ENCODE results near the gene ADAMTS12.
"Not testable (repeated sequence)": the region's sequence is repeated elsewhere in the genome, so short reads cannot be mapped to it uniquely, and the experiment has no call there.

Gene ADAMTS12

DNA sequence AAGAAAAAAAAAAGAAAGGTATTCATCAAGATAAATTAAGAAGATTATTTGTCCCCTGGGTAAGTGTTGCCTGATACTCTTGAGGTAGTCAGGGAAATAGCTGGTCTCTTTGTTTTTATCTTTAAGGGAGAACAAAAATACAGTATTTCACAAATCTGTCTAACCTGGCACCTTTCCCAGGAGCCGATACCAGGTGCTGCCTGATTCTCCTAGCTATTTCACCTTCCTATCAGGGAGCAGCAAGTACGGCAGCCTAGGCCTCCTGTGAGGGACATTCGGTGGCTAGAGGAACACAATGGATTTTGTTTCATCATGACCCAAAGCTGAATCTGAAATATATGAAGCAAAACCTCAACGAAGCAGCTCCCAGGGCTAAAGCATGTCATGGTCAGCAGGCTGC is 365.0 kb downstream of the ADAMTS12 start:
- no peak for DNase-seq (ENCODE audit: low spot score)

DNA sequence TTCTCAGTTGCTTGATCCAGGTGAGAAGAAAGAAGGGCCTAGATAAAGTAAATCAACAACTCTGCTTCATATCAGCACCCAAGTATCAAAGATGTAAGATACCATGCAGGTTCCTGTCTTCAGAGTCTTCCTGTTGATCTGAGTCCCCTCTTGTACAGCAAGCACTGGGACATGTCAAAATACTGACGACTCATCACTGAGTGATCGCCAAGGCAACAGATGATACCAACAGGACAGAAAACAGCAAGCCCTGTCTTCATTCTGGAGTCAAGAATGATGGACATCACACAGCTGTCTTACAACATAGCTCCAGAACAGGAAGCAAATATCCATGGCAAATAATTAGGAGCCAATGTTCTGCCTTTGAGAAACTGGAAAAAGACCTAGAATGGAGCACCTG is 367.3 kb downstream of the ADAMTS12 start:
- no peak for DNase-seq (ENCODE audit: low spot score)

DNA sequence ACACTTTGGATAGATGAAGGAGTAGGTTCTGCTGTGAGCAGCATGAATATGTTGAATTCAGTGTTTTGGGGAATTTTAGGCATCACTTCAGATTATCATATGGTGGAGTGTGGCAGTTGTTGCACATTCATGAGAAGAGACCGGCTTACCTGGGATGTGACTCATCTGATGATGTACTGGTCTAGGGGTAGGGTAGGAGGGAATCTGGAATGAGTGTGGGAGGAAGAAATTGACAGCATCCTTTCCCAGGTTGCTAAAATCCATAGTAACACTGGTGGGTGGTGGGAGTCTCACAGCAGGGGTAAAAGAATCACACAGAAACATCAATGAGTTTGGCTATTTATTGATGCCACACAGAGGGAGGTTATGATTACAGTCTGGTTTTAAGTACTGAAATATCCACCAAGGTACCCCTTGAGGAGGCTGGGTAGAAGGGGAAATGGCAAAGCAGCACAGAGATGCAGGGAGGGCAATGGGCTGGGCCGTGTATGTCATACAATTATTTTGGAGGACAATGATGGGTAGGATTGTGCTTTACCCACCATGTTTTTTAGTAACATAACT is 368.5 kb downstream of the ADAMTS12 start:
- DNase-seq (ENCODE audit: low spot score), result no peak

GRCh38 chr5:33516421-33516820 is 375.4 kb downstream of the ADAMTS12 start:
- no peak for DNase-seq (ENCODE audit: low spot score)

GRCh38 chr5:33515366-33515765 is 376.4 kb downstream of the ADAMTS12 start:
- DNase-seq (ENCODE audit: low spot score), result not testable (repeated sequence)

- DNase-seq (ENCODE audit: low spot score), result no peak
Measured at GRCh38 chr5:33513462-33514185, 378.2 kb downstream of the ADAMTS12 start.

DNA sequence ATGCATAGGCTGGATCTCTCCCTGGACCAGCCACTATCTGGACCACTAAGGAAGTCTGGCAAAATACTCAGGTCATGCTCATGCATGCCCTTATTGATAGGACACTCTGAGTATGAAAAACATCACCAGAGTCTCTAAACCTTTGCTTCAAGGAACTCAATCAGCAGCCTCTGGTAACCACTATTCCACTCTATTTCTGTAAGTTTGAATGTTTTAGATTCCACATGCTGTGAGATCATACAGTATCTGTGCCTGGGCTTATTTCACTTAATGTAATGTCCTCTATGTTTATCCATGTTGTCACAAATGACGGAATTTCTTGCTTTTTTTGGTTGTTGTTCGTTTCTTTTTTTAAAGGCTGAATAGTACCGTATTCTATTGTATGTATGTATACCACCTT is 382.8 kb downstream of the ADAMTS12 start:
- no peak for DNase-seq (ENCODE audit: low spot score)

GRCh38 chr5:33507426-33507825 is 384.4 kb downstream of the ADAMTS12 start:
- no peak for DNase-seq (ENCODE audit: low spot score)

DNA sequence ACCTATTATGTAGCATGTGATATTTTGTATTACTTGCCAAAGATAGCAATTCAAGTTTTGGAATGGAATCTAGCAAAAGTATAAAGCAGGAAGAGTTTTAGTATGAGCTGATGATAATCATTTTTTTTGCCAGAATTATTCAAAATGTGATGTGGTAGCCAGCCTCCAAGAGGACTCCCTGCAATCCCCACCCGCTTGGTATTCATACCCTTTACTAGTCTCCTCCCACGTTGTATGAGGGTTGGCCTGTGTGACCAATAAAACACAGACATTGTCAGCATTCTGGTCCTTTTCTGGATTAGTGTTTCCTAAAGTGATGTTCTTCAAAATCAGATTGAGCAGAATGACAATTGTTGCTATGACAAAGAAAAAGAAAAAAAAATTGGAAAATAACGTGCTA is 387.2 kb downstream of the ADAMTS12 start:
- DNase-seq (ENCODE audit: low spot score), result no peak

DNA sequence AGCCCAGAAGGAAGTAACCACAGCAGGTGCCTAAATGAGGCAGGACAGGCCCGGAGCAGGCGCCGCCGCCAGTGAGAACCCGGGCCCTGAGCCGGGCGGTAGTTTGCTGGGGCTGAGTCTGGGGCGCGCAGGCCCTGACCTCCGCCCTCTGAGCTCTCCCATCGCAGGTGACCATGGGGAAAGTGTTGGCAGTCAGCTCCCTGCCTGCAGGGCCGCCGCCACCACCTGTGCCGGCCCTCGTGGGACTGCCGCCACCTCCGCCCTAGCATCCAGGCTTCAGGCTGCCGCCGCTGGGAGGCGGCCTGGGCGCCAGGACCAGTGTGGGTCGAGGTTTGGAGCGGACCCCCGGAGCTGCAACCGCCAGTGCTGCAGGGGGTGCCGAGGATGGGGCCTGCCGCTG is 389.9 kb downstream of the ADAMTS12 start:
- no peak for DNase-seq (ENCODE audit: low spot score)

- no peak for DNase-seq (ENCODE audit: low spot score)
Measured at GRCh38 chr5:33501260-33501659, 390.5 kb downstream of the ADAMTS12 start.

DNA sequence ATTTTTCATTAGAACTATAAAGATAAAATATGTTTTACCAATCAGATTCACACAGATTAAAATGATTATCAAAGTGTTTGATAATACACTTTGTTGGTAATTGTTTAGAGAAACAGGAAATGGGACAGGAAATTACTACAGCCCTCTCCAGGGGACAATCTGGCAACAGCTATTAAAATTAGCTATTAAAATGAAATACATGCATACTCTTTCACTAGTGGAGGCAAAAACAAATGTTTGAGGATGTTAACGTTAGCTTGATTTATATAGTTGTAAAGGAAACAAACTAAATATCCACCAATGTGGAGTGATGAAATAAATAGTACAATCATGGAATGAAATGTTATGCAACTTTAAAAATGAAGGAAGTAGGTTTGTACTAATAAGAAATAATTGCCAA is 397.3 kb downstream of the ADAMTS12 start:
- no peak for DNase-seq (ENCODE audit: low spot score)

GRCh38 chr5:33491941-33492340 is 399.8 kb downstream of the ADAMTS12 start:
- DNase-seq (ENCODE audit: low spot score), result peak; percentile 40

DNA sequence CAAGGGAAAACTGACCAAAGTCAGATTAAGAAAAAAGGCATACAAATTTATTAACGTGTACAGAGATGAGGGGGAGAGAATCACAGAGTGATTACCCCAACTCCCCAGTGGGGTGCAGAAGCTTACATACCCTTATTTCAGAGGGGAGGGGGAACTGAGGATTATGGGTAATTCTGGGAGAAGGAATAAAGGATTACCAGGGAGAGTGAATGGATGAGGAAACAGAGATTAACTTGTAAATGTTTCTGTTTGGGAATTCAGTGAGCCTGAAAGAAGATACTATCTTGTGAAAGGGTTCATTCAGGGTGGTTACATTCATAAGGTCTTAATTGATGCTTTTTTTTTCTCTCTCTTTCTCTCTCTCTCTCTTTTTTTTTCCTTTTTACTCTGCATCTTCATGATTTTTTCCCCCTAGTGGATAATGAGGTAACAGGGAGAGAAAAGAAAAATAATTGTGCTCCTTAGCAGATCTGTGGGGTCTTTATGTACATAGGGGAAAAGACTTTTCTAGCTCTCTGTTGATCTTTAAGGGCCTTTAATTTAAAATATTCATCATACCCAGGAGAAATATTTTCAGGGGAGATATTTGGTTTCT is 401.6 kb downstream of the ADAMTS12 start:
- no peak for DNase-seq (ENCODE audit: low spot score)

- DNase-seq (ENCODE audit: low spot score), result no peak
Measured at GRCh38 chr5:33489481-33490067, 402.2 kb downstream of the ADAMTS12 start.

DNA sequence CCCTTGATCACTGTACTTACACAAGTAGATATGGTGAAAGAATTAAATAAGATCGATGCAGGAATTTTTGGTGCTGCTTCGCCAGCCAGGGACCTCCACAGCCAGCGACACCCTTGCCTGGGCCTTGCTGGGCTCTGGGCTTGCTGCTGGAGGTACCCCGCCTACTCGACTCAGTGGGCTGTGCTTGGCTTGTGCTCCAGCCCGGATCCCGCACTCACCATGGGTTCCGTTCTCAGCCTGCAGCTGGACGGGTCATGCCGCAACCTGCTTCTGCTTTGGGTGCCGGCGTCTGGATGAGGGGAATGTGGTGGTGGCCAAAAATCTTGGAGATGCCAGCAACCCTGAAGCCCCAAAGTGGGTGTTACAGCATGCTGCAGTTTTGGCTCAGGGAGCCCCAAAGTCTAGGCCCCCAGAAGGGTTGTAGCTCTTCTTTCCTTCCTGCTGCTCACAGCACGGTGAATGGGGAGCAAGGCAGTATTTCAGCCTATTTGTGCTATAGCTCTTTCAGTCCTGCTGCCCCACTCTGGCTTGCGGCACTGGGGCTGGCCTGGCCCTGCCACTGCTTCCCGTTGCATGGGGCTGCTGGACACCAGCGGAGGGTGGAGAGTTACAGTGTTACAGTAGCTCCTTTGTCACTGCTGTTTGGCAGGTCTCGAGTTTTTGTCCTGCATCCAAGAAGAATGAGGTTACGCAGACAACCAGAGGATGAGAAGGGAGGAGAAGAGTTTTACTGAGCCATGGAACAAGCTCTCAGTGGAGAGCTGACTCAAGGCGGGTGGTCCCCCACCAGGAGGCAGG is 403.0 kb downstream of the ADAMTS12 start:
- no peak for DNase-seq (ENCODE audit: low spot score)

- no peak for DNase-seq (ENCODE audit: low spot score)
Measured at GRCh38 chr5:33487236-33487635, 404.6 kb downstream of the ADAMTS12 start.

GRCh38 chr5:33482335-33482734 is 409.5 kb downstream of the ADAMTS12 start:
- DNase-seq (ENCODE audit: low spot score), result no peak

GRCh38 chr5:33480876-33481275 is 410.9 kb downstream of the ADAMTS12 start:
- no peak for DNase-seq (ENCODE audit: low spot score)

GRCh38 chr5:33479311-33479710 is 412.5 kb downstream of the ADAMTS12 start:
- no peak for DNase-seq (ENCODE audit: low spot score)

- no peak for DNase-seq (ENCODE audit: low spot score)
Measured at GRCh38 chr5:33477816-33478215, 414.0 kb downstream of the ADAMTS12 start.

DNA sequence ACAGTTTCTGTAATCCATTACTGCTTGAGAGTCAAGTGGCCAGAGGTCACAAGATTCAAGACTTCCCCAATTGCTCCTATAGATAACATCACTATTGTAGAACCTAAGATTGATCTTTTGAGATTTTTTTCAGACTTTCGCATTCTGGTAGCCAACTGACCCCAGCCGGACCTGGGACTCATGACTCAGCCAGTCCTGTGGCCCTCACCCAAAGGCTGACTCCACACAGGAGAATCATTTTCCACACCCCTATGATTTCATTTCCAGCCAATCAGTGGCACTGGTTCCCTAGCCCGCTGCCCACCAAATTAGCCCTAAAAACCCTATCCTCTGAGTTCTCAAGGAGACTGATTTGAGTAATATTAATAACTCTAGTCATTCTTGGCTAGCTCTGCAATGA is 414.8 kb downstream of the ADAMTS12 start:
- DNase-seq (ENCODE audit: low spot score), result no peak

All from AG08396 (cell line).